GM18907 (cell line): ENCODE measurements around the gene TMEM63A.
"Not testable (repeated sequence)": the region's sequence is repeated elsewhere in the genome, so short reads cannot be mapped to it uniquely, and the experiment has no call there.

ENCODE experiments used
- ATAC-seq: cut with Tn5 transposase; IDR thresholded peaks from one replicate; pipeline ENCODE4 v1.9.1; 2021; ENCODE audit warnings: mild to moderate bottlenecking, moderate library complexity; ENCODE audit not compliant: unreplicated experiment

TMEM63A gene

GRCh38 chr1:225846331-225847310 is 35.6 kb downstream of the TMEM63A start:
- ATAC-seq = no peak

- no peak for ATAC-seq
These were observed 36.5 kb downstream of the TMEM63A start for GRCh38 chr1:225845571-225846259.

- ATAC-seq = no peak
These were observed 37.1 kb downstream of the TMEM63A start for GRCh38 chr1:225845097-225845496.

GRCh38 chr1:225844236-225845061 is 37.7 kb downstream of the TMEM63A start:
- no peak for ATAC-seq

GRCh38 chr1:225843426-225843795 is 38.8 kb downstream of the TMEM63A start:
- ATAC-seq = no peak

GRCh38 chr1:225842788-225843425 is 39.3 kb downstream of the TMEM63A start:
- no peak for ATAC-seq

- ATAC-seq = no peak
These were observed 40.1 kb downstream of the TMEM63A start for GRCh38 chr1:225842074-225842473.

GRCh38 chr1:225840713-225841112 is 41.5 kb downstream of the TMEM63A start:
- ATAC-seq = no peak

GRCh38 chr1:225840223-225840610 is 42.0 kb downstream of the TMEM63A start:
- ATAC-seq = no peak

GRCh38 chr1:225838793-225839192 is 43.4 kb downstream of the TMEM63A start:
- no peak for ATAC-seq

- not testable (repeated sequence) for ATAC-seq
These were observed 45.9 kb downstream of the TMEM63A start for GRCh38 chr1:225836296-225836695.

- no peak for ATAC-seq
These were observed 46.3 kb downstream of the TMEM63A start for GRCh38 chr1:225835856-225836255.

- no peak for ATAC-seq
These were observed 47.5 kb downstream of the TMEM63A start for GRCh38 chr1:225834417-225835329.

- no peak for ATAC-seq
These were observed 51.3 kb downstream of the TMEM63A start for GRCh38 chr1:225830841-225831240.

- ATAC-seq = no peak
These were observed 53.4 kb downstream of the TMEM63A start for GRCh38 chr1:225828706-225829345.

GRCh38 chr1:225827076-225827475 is 55.1 kb downstream of the TMEM63A start:
- ATAC-seq = no peak

GRCh38 chr1:225825607-225826007 is 56.6 kb downstream of the TMEM63A start:
- ATAC-seq = no peak

- no peak for ATAC-seq
These were observed 57.1 kb downstream of the TMEM63A start for GRCh38 chr1:225825078-225825477.

- ATAC-seq = no peak
These were observed 57.6 kb downstream of the TMEM63A start for GRCh38 chr1:225824533-225824941.
